Measurements from ENCODE around the gene PRCC. TPM values are rescaled to one million over a fixed set of nuclear protein-coding genes. Genes with fewer than 3 reads are reported as not detected.

The PRCC gene
- total and polyA plus RNA-seq, 2 of the 13 experiments (the other 11 are each of a cell fraction or from before 2014, with no cell fraction given), result 24.2 to 40.5 TPM

GRCh38 chr1:156750711-156751450, 16.5 kb upstream of the PRCC start (continued):
- TF ChIP-seq PLSCR1 (CRISPR knock-in tag; IDR thresholded peaks at IDR 0.05; ENCODE audit: borderline replicate concordance), result no peak
- no peak for TF ChIP-seq TCF7 (IDR thresholded peaks at IDR 0.05; ENCODE audit: low read depth)
- no peak for TF ChIP-seq POLR2AphosphoS2 (IDR thresholded peaks at IDR 0.05; ENCODE audit: low read depth, low read length)
- no peak for TF ChIP-seq THAP9 (CRISPR knock-in tag; IDR thresholded peaks at IDR 0.05; ENCODE audit: borderline replicate concordance)
- no peak; the same call in 1 of the 2 replicates for TF ChIP-seq ZNF687 (CRISPR knock-in tag; IDR thresholded peaks at IDR 0.05)
- no peak for TF ChIP-seq TFDP1 (CRISPR knock-in tag; IDR thresholded peaks at IDR 0.05; ENCODE audit: borderline replicate concordance)
- TF ChIP-seq ZNF598 (CRISPR knock-in tag; IDR thresholded peaks at IDR 0.05; ENCODE audit: borderline replicate concordance), result no peak
- no peak for TF ChIP-seq ETV6 (CRISPR knock-in tag; conservative IDR thresholded peaks at IDR 0.05)
- no peak for TF ChIP-seq ZNF468 (CRISPR knock-in tag; IDR thresholded peaks at IDR 0.05)
- TF ChIP-seq E2F5 (CRISPR knock-in tag; conservative IDR thresholded peaks at IDR 0.05), result no peak
- TF ChIP-seq SIX1 (CRISPR knock-in tag; IDR thresholded peaks at IDR 0.05; ENCODE audit: borderline replicate concordance), result no peak
- TF ChIP-seq CEBPB (IDR thresholded peaks at IDR 0.05; ENCODE audit: borderline replicate concordance, low read depth, low read length), result peak; percentile 74; the same call in 1 of the 2 replicates
- no peak for TF ChIP-seq ZBTB10 (CRISPR knock-in tag; IDR thresholded peaks at IDR 0.05; ENCODE audit: borderline replicate concordance)
- peak; percentile 40; the same call in 1 of the 2 replicates for TF ChIP-seq POLR2AphosphoS5 (IDR thresholded peaks at IDR 0.05; ENCODE audit: low read depth, low read length)
- TF ChIP-seq ELF3 (CRISPR knock-in tag; IDR thresholded peaks at IDR 0.05), result 0 out of 2 replicates have a peak, but pooled peaks have one; percentile 30
